KMS-11 (cell line): ENCODE measurements around the gene PPARG.

Source experiments
- H2AFZ ChIP-seq: fragments of 200-600 bp; sonication (generic); 2 replicates; pipeline ENCODE4 v1.6.1; 2016; ENCODE audit warnings: antibody characterized with exemption, mixed run types, low read depth
- H3K27ac ChIP-seq: fragments of 200-600 bp; sonication (generic); 2 replicates; pipeline ENCODE4 v1.6.1; 2016; ENCODE audit warnings: mild to moderate bottlenecking, mixed run types
- H3K27me3 ChIP-seq: fragments of 200-600 bp; sonication (generic); 2 replicates; pipeline ENCODE4 v1.6.1; 2017; ENCODE audit warnings: mild to moderate bottlenecking, low read depth, mixed run types, moderate library complexity; ENCODE audit not compliant: insufficient read depth
- H3K36me3 ChIP-seq: fragments of 200-600 bp; sonication (generic); 2 replicates; pipeline ENCODE4 v1.6.1; 2017; ENCODE audit warnings: mild to moderate bottlenecking, mixed run types; ENCODE audit not compliant: insufficient read depth
- H3K4me1 ChIP-seq: fragments of 200-600 bp; sonication (generic); 2 replicates; pipeline ENCODE4 v1.6.1; 2016; ENCODE audit warnings: mild to moderate bottlenecking, low read depth, mixed run types; ENCODE audit not compliant: poor library complexity, severe bottlenecking
- H3K4me2 ChIP-seq: fragments of 200-600 bp; sonication (generic); 2 replicates; pipeline ENCODE4 v1.7.0; 2016; ENCODE audit warnings: mild to moderate bottlenecking, mixed run types
- H3K4me3 ChIP-seq: fragments of 200-600 bp; sonication (generic); IDR thresholded peaks from 2 replicates; pipeline ENCODE4 v1.6.1; 2017; ENCODE audit warnings: low read depth, low read length, mixed read lengths; ENCODE audit not compliant: insufficient read depth
- H3K79me2 ChIP-seq: fragments of 200-600 bp; sonication (generic); 2 replicates; pipeline ENCODE4 v1.6.1; 2016; ENCODE audit warnings: low read depth, mixed run types; ENCODE audit not compliant: insufficient read depth
- H3K9ac ChIP-seq: fragments of 200-600 bp; sonication (generic); 2 replicates; pipeline ENCODE4 v1.6.1; 2016; ENCODE audit warnings: mild to moderate bottlenecking, mixed run types
- H4K20me1 ChIP-seq: fragments of 200-600 bp; sonication (generic); 2 replicates; pipeline ENCODE4 v1.6.1; 2016; ENCODE audit warnings: mild to moderate bottlenecking, mixed run types; ENCODE audit not compliant: insufficient read depth
- CTCF ChIP-seq: fragments of 200-600 bp; sonication (generic); conservative IDR thresholded peaks from 2 replicates; pipeline ENCODE4 v1.6.1; 2017; ENCODE audit warnings: low read depth, mild to moderate bottlenecking, antibody characterized with exemption, low read length, moderate library complexity, mixed read lengths

The PPARG gene

GRCh38 chr3:12449889-12450682, 161.2 kb downstream of the PPARG start:
- no peak overlapping the region for H3K9ac ChIP-seq
- no peak overlapping the region for H2AFZ ChIP-seq
- no peak for TF ChIP-seq CTCF
- H3K79me2 ChIP-seq, result no peaks in the 10 kb centered on the region
- no peaks in the 10 kb centered on the region for H3K4me1 ChIP-seq
- H3K4me3 ChIP-seq, result no peak overlapping the region
- no peak overlapping the region for H3K27ac ChIP-seq
- no peaks in the 10 kb centered on the region for H3K27me3 ChIP-seq
- no peak overlapping the region for H3K4me2 ChIP-seq
- no peaks in the 10 kb centered on the region for H3K36me3 ChIP-seq
- H4K20me1 ChIP-seq, result no peaks in the 10 kb centered on the region

- no peak for TF ChIP-seq CTCF
- Histone ChIP-seq H3K4me2 (no peak overlapping the region), H3K4me3 (no peak overlapping the region), H3K79me2 (no peaks in the 10 kb centered on the region), H3K9ac (no peak overlapping the region), H3K4me1 (no peaks in the 10 kb centered on the region), H3K36me3 (no peaks in the 10 kb centered on the region), H3K27me3 (no peaks in the 10 kb centered on the region), H2AFZ (no peak overlapping the region), H3K27ac (no peak overlapping the region), H4K20me1 (no peaks in the 10 kb centered on the region)
Observed at GRCh38 chr3:12451481-12451880, 162.6 kb downstream of the PPARG start.

- TF ChIP-seq CTCF, result no peak
- Histone ChIP-seq H3K4me2 (no peak overlapping the region), H3K9ac (no peak overlapping the region), H3K27me3 (no peaks in the 10 kb centered on the region), H3K36me3 (no peaks in the 10 kb centered on the region), H2AFZ (no peak overlapping the region), H3K4me1 (no peaks in the 10 kb centered on the region), H3K79me2 (no peaks in the 10 kb centered on the region), H3K4me3 (no peak overlapping the region), H4K20me1 (no peaks in the 10 kb centered on the region), H3K27ac (no peak overlapping the region)
Observed at GRCh38 chr3:12451960-12452359, 163.1 kb downstream of the PPARG start.

- no peaks in the 10 kb centered on the region for H3K4me1 ChIP-seq
- H2AFZ ChIP-seq, result no peak overlapping the region
- H3K79me2 ChIP-seq, result no peaks in the 10 kb centered on the region
- no peak overlapping the region for H3K4me3 ChIP-seq
- TF ChIP-seq CTCF, result no peak
- no peak overlapping the region for H3K4me2 ChIP-seq
- no peak overlapping the region for H3K27ac ChIP-seq
- H4K20me1 ChIP-seq, result no peaks in the 10 kb centered on the region
- H3K36me3 ChIP-seq, result no peaks in the 10 kb centered on the region
- H3K9ac ChIP-seq, result no peak overlapping the region
- H3K27me3 ChIP-seq, result no peaks in the 10 kb centered on the region
Observed at GRCh38 chr3:12452361-12453330, 163.8 kb downstream of the PPARG start.
